Measurements from ENCODE around the gene WFDC9. TPM values are rescaled to one million over a fixed set of nuclear protein-coding genes. Genes with fewer than 3 reads are reported as not detected.
"Not testable (repeated sequence)": the region's sequence is repeated elsewhere in the genome, so short reads cannot be mapped to it uniquely, and the experiment has no call there.

WFDC9 gene
- polyA plus RNA-seq, 1 donor, result not detected

DNA sequence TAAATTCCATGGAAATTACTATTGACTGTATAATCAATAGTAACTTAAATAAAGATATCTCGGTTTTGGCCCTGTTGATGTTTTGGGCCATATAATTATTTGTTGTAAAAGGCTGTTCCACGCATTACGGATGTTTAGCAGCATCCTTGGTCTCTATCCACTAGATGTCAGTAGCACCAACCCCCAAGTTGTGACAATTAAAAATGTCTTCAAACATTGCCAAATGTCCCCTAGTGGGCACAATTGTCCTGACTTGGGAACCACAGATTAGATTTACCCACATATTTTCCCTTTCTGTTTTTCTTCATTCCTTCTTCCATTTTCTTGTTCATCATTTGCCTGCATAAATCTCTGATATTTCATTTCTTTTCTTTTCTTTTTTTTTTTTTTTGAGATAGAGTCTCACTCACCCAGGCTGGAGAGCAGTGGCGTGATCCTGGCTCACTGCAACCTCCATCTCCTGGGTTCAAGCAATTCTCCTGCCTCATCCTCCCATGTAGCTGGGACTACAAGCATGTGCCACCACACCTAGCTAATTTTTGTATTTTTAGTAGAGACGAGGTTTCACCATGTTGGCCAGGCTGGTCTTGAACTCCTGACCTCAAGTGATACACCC is 38.4 kb downstream of the WFDC9 start:
- DNase-seq, result no peak

DNA sequence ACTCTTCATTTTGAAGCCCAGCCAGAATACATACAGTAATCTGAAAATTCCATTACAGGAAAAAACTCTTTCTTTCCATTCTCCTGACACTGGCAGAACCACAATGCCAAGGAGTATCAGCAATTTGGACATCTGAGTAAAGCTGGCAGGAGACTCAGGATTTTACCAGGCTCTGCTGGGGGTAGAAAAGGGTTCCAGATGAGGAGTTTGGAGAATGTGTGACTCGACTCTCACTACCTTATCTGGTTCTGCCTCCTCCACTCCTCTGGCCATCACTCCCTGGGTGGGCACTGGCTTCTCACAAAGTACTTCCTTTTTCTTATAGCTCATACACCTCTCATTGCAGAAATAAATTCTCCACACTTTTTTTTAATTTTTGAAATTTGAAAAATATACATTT is 41.4 kb downstream of the WFDC9 start:
- no peak for DNase-seq

DNA sequence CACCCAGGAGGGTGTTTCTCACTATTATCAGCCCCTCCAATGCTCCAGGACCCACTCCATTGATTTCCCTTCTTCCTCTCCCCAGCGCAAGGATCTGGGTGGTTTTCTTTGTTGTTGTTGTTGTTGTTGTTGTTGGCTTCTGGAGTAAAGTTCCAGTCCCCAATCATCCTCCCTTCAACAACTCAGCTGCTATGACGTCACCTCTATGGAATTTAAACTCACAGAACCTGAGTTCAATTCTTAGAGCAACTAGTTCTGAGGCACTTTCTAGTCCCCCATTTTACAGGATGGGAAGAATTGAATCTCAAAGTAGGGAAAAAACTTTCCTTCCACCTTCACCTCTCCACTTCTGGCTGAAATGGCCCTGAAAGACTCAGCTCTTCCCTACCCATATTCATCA is 42.3 kb downstream of the WFDC9 start:
- DNase-seq, result no peak

DNA sequence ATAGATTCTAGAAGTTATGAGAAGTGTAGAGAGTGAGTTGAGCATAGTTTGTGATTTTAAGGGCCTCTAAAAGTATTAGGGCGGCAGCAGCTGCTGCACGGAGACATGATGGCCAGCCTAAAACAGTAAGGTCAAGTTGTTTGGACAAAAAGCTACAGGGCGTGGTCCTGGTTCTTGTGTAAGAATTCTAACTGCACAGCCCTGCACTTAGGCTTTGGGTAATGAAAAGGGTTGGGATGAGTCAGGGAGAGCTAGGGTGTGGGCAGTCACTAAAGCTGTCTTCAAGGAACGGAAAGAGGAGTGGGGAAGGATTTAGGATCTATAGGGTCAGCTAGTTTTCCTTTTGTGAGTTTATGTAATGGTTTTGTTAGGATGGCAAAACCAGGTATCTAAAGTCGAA is 45.1 kb downstream of the WFDC9 start:
- DNase-seq, result not testable (repeated sequence)

DNA sequence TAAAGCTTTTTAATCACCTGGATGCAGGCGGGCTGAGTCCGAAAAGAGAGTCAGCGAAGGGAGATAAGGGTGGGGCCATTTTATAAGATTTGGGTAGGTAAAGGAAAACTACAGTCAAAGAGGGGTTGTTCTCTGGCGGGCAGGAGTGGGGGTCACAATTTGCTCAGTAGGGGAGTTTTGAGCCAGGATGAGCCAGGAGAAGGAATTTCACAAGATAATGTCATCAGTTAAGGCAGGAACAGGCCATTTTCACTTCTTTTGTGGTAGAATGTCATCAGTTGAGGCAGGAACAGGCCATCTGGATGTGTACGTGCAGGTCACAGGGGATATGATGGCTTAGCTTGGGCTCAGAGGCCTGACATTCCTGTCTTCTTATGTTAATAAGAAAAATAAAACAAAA is 46.8 kb downstream of the WFDC9 start:
- DNase-seq, result not testable (repeated sequence)

DNA sequence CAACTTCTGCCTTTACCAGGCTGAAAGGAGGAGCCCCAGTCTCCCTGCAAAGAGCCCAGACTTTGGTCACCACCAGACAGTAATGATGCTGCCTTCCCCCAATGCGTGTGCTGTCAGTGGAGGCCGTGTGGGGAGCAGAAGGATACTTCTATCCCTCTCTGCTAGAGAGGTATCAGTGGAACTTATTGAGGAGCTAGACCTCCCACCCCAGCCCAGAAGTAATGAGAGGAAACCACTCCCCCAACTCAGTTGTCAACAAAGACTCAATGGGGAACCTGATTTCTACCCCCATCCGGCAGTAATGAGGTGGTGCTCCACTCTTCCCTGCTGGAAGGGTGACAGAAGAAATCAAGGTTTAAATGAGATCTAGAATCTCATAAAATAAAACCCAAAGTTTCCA is 47.6 kb downstream of the WFDC9 start:
- DNase-seq, result no peak

DNA sequence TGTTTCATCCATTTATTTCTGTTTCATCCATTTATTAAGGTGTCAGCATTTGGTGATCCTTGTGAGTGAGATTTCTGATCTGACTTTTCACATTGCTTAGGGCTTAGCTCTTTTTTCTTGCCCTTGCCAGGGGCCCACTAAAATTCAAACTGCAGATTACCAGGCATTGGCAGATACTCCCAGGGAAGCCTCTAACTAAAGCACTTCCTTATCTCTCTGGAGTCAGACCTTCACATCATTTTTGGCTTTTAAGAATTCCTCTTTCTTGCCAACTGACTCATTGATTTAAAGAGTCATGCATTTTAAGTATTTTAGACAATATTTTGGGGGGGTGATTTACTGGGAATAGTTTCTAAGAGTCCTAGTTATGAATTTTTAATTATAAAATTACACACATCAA is 49.4 kb downstream of the WFDC9 start:
- DNase-seq, result no peak

DNA sequence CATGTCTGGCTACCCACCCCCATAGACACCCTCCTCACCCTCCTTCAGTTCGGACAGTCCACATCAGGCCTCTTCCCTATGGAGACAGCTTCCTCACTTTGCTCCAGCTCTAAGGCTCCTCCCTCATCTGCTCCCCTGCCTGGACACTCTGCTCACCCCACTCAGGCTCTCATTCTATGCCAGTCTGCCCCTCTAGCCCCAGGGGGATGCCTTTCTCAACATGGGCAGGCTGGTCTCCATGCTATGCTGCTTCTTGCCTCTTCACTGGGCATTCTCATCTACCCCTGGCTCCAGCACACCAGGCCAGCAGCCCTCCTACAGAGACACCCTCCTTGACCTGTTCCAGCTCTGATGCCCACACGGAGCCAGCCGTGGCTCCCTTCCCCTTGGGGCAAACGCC is 51.9 kb downstream of the WFDC9 start, which contains the start of gene WFDC8:
Gene WFDC8, minus strand, starts transcription at position 101 of the 400 bp plus-strand sequence. Its CDS starts 37 bp downstream, at position 64.
- DNase-seq, result no peak

DNA sequence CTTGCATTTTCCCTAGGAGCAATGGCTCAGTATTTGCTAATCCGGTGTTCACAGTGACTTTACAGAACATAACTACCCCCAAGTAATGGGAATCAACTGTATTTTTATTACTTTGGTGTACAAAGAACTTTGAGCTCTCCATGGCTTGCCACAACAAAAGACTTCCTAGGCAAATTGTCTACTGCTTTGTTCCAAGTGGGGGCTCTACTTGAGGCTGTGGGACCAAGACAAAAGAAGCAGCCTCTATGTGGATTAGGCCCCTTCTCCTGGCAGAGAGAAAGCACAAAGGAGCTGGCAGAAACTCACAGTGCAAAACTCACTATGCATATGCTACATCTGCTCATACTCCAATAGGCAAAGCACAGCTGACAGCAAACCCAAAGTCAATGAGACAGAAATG is 52.9 kb downstream of the WFDC9 start:
- no peak for DNase-seq

DNA sequence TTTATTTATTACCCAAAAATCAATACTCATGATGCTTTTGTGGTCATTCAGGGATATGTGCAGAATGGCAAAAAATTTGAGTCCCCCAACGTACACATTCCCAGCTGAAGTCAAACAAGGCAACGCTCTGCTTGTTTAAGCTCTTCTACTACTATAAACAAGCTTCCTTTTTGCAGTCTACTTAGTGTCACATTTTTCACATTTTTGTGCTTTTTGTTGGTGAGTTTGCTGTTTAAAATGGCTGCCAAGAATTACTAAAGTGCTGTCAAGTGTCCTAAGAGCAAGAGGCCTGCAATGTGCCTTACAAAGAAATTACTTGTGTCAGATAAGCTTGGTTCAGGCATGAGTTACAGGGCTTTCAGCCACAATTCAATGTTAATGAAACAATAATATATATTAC is 54.1 kb downstream of the WFDC9 start:
- no peak for DNase-seq

DNA sequence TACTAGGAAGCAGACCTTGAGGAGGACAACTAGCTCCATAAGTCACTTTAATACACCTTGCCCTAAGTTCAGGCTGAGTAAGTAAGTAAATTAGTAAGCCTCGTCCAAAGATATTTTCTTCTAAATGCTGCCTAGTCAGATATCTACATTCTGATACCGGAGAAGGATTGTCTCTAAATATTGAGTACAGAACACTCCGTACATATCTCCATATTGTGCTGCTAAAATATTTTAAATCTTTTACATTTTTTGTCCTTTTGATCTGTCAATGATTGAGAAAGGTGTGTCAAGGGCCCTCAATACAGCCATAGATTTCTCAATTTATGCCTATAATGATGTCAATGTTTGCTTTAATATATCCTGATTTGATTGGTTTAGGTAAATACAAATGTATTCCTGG is 55.2 kb downstream of the WFDC9 start:
- no peak for DNase-seq

DNA sequence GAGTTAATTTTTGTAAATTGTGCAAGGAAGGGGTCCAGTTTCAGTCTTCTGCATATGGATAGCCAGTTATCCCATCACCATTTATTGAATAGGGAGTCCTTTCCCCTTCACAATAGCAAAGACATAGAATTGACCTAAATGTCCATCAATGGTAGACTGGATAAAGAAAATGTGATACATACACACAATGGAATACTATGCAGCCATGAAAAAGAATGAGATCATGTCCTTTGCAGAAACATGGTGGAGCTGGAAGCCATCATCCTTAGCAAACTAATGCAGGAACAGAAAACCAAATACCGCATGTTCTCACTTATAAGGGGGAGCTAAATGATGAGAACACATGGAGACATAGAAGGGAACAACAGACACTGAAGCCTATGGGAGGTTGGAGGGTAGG is 61.4 kb downstream of the WFDC9 start:
- not testable (repeated sequence) for DNase-seq

DNA sequence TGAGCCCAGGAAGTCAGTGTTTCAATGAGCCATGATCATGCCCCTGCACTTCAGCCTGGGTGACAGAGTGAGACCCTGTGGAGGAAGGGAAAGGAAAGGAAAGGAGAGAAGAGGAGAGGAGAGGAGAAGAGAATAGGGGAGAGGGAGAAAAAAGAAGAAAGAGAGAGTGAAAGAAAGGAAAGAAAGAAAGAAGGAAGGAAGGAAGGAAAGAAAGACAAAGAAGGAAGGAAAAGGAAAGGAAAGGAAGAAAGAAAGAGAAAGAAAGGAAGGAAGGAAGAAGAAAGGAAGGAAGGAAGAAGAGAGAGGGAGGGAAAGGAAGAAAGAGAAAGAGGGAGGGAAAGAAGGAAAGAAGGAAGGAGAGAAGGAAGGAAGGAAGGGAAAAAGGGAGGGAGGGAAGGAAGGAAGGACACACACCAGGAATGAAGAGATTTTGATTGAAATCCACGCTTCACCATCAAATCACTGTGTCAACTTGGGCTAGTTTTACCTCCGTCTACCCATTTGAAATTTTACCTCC is 66.3 kb downstream of the WFDC9 start:
- DNase-seq, result no peak

Other genes starting within 250 kb of the WFDC9 start
- 25.0 TPM for gene DBNDD2, start 223.0 kb downstream of the WFDC9 start, polyA plus RNA-seq (ENCODE audit: insufficient read length)
- gene PIGT, start 215.1 kb downstream of the WFDC9 start, polyA plus RNA-seq (ENCODE audit: insufficient read length), result 83.3 TPM
- gene WFDC2, start 161.5 kb downstream of the WFDC9 start, polyA plus RNA-seq (ENCODE audit: insufficient read length), result not detected
- not detected for gene SPINT3, start 115.7 kb downstream of the WFDC9 start, polyA plus RNA-seq (ENCODE audit: insufficient read length)
- gene WFDC6, start 91.8 kb downstream of the WFDC9 start, polyA plus RNA-seq (ENCODE audit: insufficient read length), result not detected
- gene EPPIN, start 83.9 kb downstream of the WFDC9 start, polyA plus RNA-seq (ENCODE audit: insufficient read length), result 0.12 TPM
- gene WFDC8, start 52.0 kb downstream of the WFDC9 start, polyA plus RNA-seq (ENCODE audit: insufficient read length), result not detected
- gene WFDC10A, start 1.5 kb downstream of the WFDC9 start, polyA plus RNA-seq (ENCODE audit: insufficient read length), result not detected
- not detected for gene WFDC11, start 39.0 kb upstream of the WFDC9 start, polyA plus RNA-seq (ENCODE audit: insufficient read length)
- not detected for gene WFDC13, start 70.8 kb upstream of the WFDC9 start, polyA plus RNA-seq (ENCODE audit: insufficient read length)
- gene WFDC10B, start 73.7 kb upstream of the WFDC9 start, polyA plus RNA-seq (ENCODE audit: insufficient read length), result not detected
- not detected for gene SPINT4, start 91.1 kb upstream of the WFDC9 start, polyA plus RNA-seq (ENCODE audit: insufficient read length)
- 0.92 TPM for gene WFDC3, start 160.6 kb upstream of the WFDC9 start, polyA plus RNA-seq (ENCODE audit: insufficient read length)
- gene DNTTIP1, start 160.7 kb upstream of the WFDC9 start, polyA plus RNA-seq (ENCODE audit: insufficient read length), result 50.5 TPM
- gene UBE2C, start 181.4 kb upstream of the WFDC9 start, polyA plus RNA-seq (ENCODE audit: insufficient read length), result 26.2 TPM
- 9,031 TPM for gene TNNC2, start 196.0 kb upstream of the WFDC9 start, polyA plus RNA-seq (ENCODE audit: insufficient read length)
- gene SNX21, start 202.5 kb upstream of the WFDC9 start, polyA plus RNA-seq (ENCODE audit: insufficient read length), result 34.7 TPM
- 19.9 TPM for gene ACOT8, start 226.1 kb upstream of the WFDC9 start, polyA plus RNA-seq (ENCODE audit: insufficient read length)
- gene ZSWIM3, start 226.3 kb upstream of the WFDC9 start, polyA plus RNA-seq (ENCODE audit: insufficient read length), result 4.2 TPM
- 11.9 TPM for gene ZSWIM1, start 249.9 kb upstream of the WFDC9 start, polyA plus RNA-seq (ENCODE audit: insufficient read length)